Caki2 (cell line): ENCODE data around the gene NACAD. TPM values are rescaled to one million over a fixed set of nuclear protein-coding genes. Genes with fewer than 3 reads are reported as not detected.
A peak's percentile ranks its signal among the peaks of the same experiment; 100 is the strongest.
"Not testable (repeated sequence)": the region's sequence is repeated elsewhere in the genome, so short reads cannot be mapped to it uniquely, and the experiment has no call there.

ENCODE experiments used
- DNase-seq: peaks from one replicate; pipeline ENCODE4 v3.0.0-alpha.2; 2015; ENCODE audit warnings: low read depth
- in situ Hi-C: cut with HindIII; loops from 2 replicates; pipeline ENCODE4 v1.10.0; 2016; ENCODE audit warnings: low sequenced_read_pairs, low pct_unique_long_range_greater_than_20kb, mixed read lengths
- total RNA-seq: library from RNA; depleted of rRNA; stranded (reverse); fragments of >200 nt; shearing (Covaris generic); gene quantifications from 2 replicates; pipeline ENCODE4 v1.2.3, GENCODE V29; 2014; ENCODE audit warnings: low replicate concordance; rRNA removed

NACAD gene
- total RNA-seq, 1 experiment from 2014 or later = not detected

GRCh38 chr7:45036317-45036716 is 52.5 kb downstream of the NACAD start:
- no peak for DNase-seq
- in situ Hi-C loops = no loop called here

GRCh38 chr7:45035893-45036292 is 52.9 kb downstream of the NACAD start:
- DNase-seq = no peak
- in situ Hi-C loops = no loop called here

GRCh38 chr7:45035371-45035770 is 53.4 kb downstream of the NACAD start:
- in situ Hi-C loops = no loop called here
- DNase-seq = no peak

- DNase-seq, in situ Hi-C loops: not testable (repeated sequence)
These were observed 54.1 kb downstream of the NACAD start for GRCh38 chr7:45034710-45035109.

GRCh38 chr7:45033931-45034290 is 54.9 kb downstream of the NACAD start:
- DNase-seq = no peak
- in situ Hi-C loops = no loop called here

- DNase-seq = peak; percentile 38
- in situ Hi-C loops = no loop called here
These were observed 55.4 kb downstream of the NACAD start for GRCh38 chr7:45033261-45033930.

- in situ Hi-C loops = no loop called here
- DNase-seq = no peak
These were observed 56.3 kb downstream of the NACAD start for GRCh38 chr7:45032421-45032820.

GRCh38 chr7:45031829-45032228 is 56.9 kb downstream of the NACAD start:
- DNase-seq = no peak
- in situ Hi-C loops = no loop called here

Other genes with a start within 250 kb of the NACAD start
- gene H2AZ2, start 240.9 kb downstream of the NACAD start, total RNA-seq = 468 and 657 TPM in 2 replicates
- 11.6 and 15.9 TPM in 2 replicates for gene PURB, start 203.4 kb downstream of the NACAD start, total RNA-seq
- gene MYO1G, start 110.0 kb downstream of the NACAD start, total RNA-seq = not detected in 2 replicates
- gene CCM2, start 88.8 kb downstream of the NACAD start, total RNA-seq = 74.6 and 81.5 TPM in 2 replicates
- gene TBRG4, start 22.7 kb upstream of the NACAD start, total RNA-seq = 139 and 165 TPM in 2 replicates
- not detected in 2 replicates for gene RAMP3, start 68.8 kb upstream of the NACAD start, total RNA-seq